Progenitor cell of endocrine pancreas (in vitro differentiated cells): ENCODE measurements around the gene BTBD9. TPM values are rescaled to one million over a fixed set of nuclear protein-coding genes. Genes with fewer than 3 reads are reported as not detected.

Source experiments
- DNase-seq: peaks from one replicate; pipeline ENCODE4 v3.0.0; 2021; ENCODE audit warnings: low spot score; ENCODE audit not compliant: unreplicated experiment
- H3K27ac Mint-ChIP-seq: 2 replicates; pipeline ENCODE4 v1.8.0; 2021; ENCODE audit warnings: mild to moderate bottlenecking, moderate library complexity, mixed read lengths
- H3K27me3 Mint-ChIP-seq: 2 replicates; pipeline ENCODE4 v1.8.0; 2021; ENCODE audit warnings: mixed read lengths
- H3K36me3 Mint-ChIP-seq: 2 replicates; pipeline ENCODE4 v1.8.0; 2022; ENCODE audit warnings: mixed read lengths; ENCODE audit not compliant: insufficient read depth
- H3K4me1 Mint-ChIP-seq: 2 replicates; pipeline ENCODE4 v1.8.0; 2021; ENCODE audit warnings: low read depth, mixed read lengths
- H3K4me3 Mint-ChIP-seq: 2 replicates; pipeline ENCODE4 v1.8.0; 2021; ENCODE audit warnings: low read depth, mild to moderate bottlenecking, moderate library complexity, mixed read lengths
- H3K9me3 Mint-ChIP-seq: 2 replicates; pipeline ENCODE4 v1.8.0; 2021; ENCODE audit warnings: low read depth, mixed read lengths
- total RNA-seq: library from RNA; stranded (reverse); gene quantifications from 2 replicates; pipeline ENCODE4 v1.2.1, GENCODE V29; 2021
- TF ChIP-seq, protein P1 (sequence below): fragments of 200-600 bp; sonication (generic); IDR thresholded peaks from one replicate; pipeline ENCODE4 v1.5.0; 2021; ENCODE audit warnings: antibody characterized with exemption, mild to moderate bottlenecking; ENCODE audit not compliant: unreplicated experiment

The BTBD9 gene
- total RNA-seq, 1 donor from 2014 or later, result 25.9 TPM

DNA sequence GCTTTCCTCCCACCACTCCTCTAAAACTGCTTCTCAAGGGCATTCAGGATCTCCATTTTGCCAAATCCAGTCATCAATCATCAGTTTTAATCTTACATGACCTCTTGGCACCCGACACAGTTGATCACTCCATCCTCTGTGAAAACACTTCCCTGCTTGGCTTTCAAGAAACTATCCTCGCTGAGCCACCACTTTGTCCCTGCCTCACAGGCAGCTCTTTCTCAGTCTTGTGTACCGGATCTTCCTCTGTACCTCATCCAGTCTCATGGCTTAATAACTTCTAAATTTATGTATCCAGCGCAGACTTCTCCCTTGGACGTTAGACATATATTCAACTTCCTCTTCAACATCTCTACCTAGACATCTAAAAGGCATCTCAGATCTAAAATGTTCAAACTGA, 89.9 kb downstream of the BTBD9 start:
- H3K27me3 Mint-ChIP-seq, result no peaks in the 10 kb centered on the region
- no peak for DNase-seq
- no peak overlapping the region for H3K4me3 Mint-ChIP-seq
- H3K36me3 Mint-ChIP-seq, result peaks cover 3% of the 10 kb centered on the region
- H3K9me3 Mint-ChIP-seq, result no peaks in the 10 kb centered on the region
- H3K4me1 Mint-ChIP-seq, result no peaks in the 10 kb centered on the region
- no peak overlapping the region for H3K27ac Mint-ChIP-seq
- TF ChIP-seq, protein P1, sequence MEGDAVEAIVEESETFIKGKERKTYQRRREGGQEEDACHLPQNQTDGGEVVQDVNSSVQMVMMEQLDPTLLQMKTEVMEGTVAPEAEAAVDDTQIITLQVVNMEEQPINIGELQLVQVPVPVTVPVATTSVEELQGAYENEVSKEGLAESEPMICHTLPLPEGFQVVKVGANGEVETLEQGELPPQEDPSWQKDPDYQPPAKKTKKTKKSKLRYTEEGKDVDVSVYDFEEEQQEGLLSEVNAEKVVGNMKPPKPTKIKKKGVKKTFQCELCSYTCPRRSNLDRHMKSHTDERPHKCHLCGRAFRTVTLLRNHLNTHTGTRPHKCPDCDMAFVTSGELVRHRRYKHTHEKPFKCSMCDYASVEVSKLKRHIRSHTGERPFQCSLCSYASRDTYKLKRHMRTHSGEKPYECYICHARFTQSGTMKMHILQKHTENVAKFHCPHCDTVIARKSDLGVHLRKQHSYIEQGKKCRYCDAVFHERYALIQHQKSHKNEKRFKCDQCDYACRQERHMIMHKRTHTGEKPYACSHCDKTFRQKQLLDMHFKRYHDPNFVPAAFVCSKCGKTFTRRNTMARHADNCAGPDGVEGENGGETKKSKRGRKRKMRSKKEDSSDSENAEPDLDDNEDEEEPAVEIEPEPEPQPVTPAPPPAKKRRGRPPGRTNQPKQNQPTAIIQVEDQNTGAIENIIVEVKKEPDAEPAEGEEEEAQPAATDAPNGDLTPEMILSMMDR, result no peak

DNA sequence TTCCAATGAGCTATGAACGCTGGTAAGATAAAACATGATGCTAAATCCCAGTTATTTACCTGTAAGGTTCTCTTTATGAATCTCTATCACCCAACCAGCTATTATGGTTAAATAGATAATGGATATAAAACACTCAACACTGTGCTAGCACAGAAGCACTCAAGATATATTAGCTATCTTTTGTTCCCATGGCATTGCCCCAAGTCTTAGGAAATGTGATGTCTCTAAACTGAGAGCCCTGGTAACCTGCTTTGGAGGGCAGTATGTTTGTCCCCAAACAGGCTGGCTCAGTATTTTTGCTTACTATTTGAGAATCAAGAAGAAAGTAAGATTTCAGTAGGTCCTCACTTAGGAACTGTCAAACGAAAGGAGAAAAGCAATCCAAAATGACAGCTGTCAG, 90.5 kb downstream of the BTBD9 start:
- TF ChIP-seq, protein P1, result no peak
- Mint-ChIP-seq H3K4me1 (no peaks in the 10 kb centered on the region), H3K27ac (no peak overlapping the region), H3K36me3 (peaks cover 4% of the 10 kb centered on the region), H3K27me3 (no peaks in the 10 kb centered on the region), H3K4me3 (no peak overlapping the region), H3K9me3 (no peaks in the 10 kb centered on the region)
- DNase-seq, result no peak

DNA sequence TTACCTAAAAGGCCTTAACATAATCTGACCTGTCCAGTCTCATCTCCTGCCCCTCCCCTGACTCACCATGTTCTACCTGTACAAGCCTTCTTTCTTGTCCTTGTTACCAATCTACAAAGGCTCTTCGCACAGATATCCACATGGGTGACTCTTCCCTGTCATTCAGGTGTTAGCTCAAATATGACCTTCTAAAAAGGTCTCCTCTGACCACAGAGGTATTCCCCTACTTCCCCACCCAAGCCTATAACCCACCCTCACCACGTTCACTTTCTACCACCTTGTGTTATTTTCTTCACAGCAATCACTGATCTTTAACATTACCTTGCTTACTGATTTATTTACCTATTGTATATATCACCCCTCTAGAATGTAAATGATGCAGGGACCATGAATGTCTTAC, 96.7 kb downstream of the BTBD9 start:
- Mint-ChIP-seq H3K27me3 (no peaks in the 10 kb centered on the region), H3K27ac (no peak overlapping the region), H3K36me3 (peaks cover 4% of the 10 kb centered on the region), H3K4me1 (no peaks in the 10 kb centered on the region), H3K4me3 (no peak overlapping the region), H3K9me3 (no peaks in the 10 kb centered on the region)
- no peak for DNase-seq
- TF ChIP-seq, protein P1, result no peak

DNA sequence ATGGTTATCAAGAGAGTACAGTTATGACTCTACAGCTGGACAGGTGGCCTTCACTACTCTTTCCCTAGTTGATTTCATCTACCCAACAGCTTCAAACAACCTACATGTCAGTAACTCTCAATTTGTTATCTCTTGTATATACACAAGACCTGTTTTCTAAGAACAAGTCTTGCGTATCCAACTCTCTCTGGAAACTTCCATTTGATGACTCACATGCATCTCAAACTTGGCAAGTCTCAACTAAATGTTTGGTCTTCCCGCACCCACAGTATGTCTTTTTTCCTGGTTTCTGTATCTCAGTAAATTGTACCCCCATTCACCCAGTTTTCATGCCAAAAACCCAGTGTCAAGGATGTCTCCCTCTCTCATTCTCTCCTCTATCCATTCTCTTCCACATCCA, 97.7 kb downstream of the BTBD9 start:
- no peak overlapping the region for H3K4me3 Mint-ChIP-seq
- H3K9me3 Mint-ChIP-seq, result no peaks in the 10 kb centered on the region
- no peak overlapping the region for H3K27ac Mint-ChIP-seq
- TF ChIP-seq, protein P1, result no peak
- no peaks in the 10 kb centered on the region for H3K4me1 Mint-ChIP-seq
- no peak for DNase-seq
- no peaks in the 10 kb centered on the region for H3K27me3 Mint-ChIP-seq
- peaks cover 2% of the 10 kb centered on the region for H3K36me3 Mint-ChIP-seq

DNA sequence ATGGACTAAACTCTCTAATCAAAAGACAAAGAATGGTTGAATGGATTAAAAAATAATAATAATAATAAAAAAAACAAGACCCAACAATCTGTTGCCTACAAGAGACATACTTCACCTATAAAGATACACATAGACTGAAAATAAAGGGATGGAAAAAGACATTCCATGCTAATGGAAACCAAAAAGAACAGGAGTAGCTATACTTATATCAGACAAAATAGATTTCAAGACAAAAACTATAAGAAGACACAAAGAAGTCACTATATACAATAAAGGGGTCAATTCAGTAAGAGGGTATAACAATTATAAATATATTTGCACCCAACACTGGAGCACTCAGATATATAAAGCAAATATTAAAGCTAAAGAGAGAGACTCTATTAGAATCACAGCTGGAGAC, 106.7 kb downstream of the BTBD9 start:
- Mint-ChIP-seq H3K27me3 (no peaks in the 10 kb centered on the region), H3K4me1 (no peaks in the 10 kb centered on the region), H3K27ac (no peak overlapping the region), H3K9me3 (peaks cover 15% of the 10 kb centered on the region), H3K4me3 (no peak overlapping the region), H3K36me3 (peaks cover 15% of the 10 kb centered on the region)
- TF ChIP-seq, protein P1, result no peak
- no peak for DNase-seq
